HG03354 (cell line): Measurements from ENCODE around the gene DYTN.

Experiments
- ATAC-seq: cut with Tn5 transposase; IDR thresholded peaks from one replicate; pipeline ENCODE4 v1.9.1; 2021; ENCODE audit warnings: mild to moderate bottlenecking; ENCODE audit not compliant: unreplicated experiment, poor library complexity, severe bottlenecking

DYTN gene

DNA sequence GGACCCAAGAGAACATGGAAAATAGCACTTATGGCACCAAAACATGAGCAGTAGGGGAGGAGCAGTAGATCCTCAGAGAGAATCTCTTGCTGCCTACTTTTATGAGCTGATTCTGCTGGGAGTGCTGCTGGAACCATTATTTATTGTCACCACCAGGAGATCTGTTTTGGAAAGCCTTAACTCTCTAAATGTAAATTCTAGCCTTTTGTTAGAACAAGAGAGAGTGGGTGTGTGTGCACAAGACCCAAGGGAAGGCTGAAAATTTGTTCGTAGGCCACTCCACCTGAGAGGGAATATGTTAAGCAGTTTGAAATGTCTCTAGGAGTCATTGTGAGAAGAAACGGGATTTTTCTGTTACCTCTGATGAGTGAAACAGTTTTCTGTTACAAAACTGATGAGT is 92.1 kb downstream of the DYTN start:
- no peak for ATAC-seq

GRCh38 chr2:206619011-206619410 is 99.2 kb downstream of the DYTN start:
- no peak for ATAC-seq

- no peak for ATAC-seq
Measured at GRCh38 chr2:206616151-206616550, 102.0 kb downstream of the DYTN start.

DNA sequence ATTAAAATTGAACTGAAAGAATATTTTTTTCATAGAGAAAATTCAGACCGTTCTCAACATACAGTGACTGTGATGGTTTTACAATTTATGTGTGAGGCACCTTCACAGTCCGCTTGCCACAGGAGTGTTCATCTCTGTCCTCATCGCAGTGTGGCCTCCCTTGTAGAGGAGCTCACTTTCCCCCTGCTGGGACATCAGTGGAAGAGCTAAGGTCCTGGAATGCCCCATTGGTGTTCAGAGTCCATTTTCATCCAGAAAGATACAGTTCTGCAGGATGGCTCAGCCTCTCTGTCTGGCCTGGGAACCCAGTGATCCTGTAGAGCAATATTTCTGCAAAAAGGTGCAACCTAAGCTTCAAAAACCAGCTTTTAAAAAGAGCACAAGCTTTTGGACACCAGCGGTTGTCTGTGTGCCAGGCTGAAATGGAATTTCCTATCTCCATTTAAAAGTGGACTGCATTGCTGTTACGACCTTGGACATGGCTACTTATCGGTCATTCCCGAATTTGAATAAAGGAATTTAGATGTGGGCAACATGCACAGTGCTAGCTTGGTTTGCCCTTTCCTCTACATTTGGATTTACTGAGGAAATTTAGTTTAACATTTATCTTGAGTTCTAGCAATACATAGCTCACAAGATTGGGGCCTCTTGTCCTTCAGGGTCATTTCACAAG is 102.6 kb downstream of the DYTN start:
- no peak for ATAC-seq

- no peak for ATAC-seq
Measured at GRCh38 chr2:206614811-206615210, 103.4 kb downstream of the DYTN start.

DNA sequence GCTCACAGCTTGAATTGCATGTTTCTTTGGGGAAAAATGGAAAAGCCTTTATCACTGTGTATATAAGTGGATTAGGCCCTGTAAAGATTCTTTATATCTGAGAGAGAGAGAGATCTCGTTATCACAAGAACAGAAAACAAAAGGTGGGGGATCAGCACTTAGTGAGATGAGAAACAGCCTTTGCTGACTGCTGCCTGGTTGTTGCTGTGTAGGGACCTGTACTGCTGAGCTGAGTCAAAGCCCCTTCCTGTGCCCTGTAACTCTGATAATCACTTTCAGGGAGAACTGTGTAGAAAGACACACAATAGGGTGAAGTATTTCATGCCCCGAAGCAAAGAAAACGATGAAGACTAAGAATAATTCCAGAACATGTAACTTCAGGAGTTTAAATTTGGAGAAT is 106.5 kb downstream of the DYTN start:
- ATAC-seq = no peak

GRCh38 chr2:206611191-206611590 is 107.0 kb downstream of the DYTN start:
- no peak for ATAC-seq

DNA sequence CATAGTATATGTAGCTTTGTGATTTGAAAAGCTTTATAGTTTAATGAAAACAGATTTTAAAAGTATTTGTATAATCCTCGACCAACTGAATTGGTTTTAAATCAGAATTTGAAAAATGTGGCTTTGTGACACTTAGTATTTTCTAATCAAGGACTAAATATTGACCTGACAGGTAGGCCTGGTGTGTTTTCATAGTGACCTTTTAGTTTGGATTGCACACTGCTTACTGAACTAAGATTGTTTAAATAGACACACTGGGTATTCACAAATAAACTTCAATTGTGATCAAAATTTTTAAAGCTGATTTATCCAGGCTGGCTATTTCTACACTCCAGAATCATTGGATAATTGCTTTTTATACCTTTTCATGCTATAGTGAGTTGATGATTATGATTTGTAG is 107.7 kb downstream of the DYTN start:
- no peak for ATAC-seq

DNA sequence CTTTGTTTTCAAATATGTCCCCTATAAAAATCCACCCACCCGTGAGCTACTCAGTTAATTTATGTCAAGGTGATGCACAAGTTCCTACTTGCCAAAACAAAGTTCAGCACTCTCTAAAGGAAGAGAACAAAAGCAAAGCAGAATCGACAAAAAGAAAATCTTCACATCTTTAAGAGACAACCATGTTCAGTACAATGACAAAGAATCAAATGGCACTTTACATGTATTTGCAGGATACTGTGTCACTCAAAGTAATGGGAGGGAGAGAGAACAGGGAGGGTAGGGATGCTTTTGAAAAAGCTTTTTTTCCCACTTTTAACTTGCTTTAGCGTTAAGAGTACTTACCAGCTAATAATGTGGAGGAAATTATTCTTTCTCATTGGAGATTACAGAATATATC is 115.0 kb downstream of the DYTN start:
- ATAC-seq = no peak
